Measurements from ENCODE around the gene RPL26.
"Not testable (repeated sequence)": the region's sequence is repeated elsewhere in the genome, so short reads cannot be mapped to it uniquely, and the experiment has no call there.

RPL26 gene

DNA sequence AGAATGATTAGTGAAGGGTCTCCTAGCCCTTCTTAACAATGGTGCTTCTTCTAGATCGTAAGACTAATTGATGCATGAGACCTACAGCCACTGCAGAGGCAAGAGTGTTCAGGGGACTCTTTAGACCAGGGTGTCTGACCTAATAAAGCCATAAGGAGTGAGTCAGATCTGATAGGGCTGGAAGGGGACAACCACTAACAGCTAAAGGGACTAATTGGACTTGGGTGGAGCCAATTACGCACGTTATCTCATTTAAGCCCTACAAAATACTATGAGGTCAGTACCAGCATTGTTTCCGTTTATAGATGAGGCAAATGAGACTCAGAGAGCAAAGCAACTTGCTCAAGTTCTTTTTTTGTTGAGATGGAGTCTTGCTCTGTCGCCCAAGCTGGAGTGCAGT, 29.1 kb upstream of the RPL26 start:
- Histone ChIP-seq H3K27ac (ENCODE audit: low read depth, low read length) (no peak overlapping the region), H3K36me3 (ENCODE audit: control insufficient read depth, insufficient read depth, low read length) (no peaks in the 10 kb centered on the region), H3K4me3 (ENCODE audit: low read depth, low read length) (no peak overlapping the region), H3K9ac (ENCODE audit: low read depth, low read length) (no peak overlapping the region), H3K9me3 (ENCODE audit: control insufficient read depth, insufficient read depth, low read length) (no peaks in the 10 kb centered on the region), H3K27me3 (ENCODE audit: control insufficient read depth, insufficient read depth, low read length) (no peaks in the 10 kb centered on the region), H3K4me1 (ENCODE audit: control insufficient read depth, insufficient read depth, low read length) (0 out of 2 replicates have a peak, but pooled peaks cover 2% of the 10 kb centered on the region)

DNA sequence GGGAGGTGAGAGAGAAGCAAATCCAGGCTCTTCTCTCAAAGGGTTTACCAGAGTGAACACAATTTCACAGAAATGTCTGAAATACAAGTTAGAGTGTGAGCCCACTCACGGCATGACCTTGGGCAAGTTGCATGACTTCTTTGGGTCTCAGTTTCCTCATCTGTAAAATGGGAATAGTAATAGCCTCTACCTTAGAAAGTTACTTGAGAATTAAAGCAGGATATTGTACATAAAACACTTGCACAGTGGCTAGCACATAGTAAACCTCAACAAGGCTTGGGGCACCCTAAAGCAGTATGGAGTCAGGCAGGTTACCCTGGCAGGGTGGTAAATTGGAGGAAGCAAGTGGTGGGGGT, 27.9 kb upstream of the RPL26 start:
- Histone ChIP-seq H3K4me3 (ENCODE audit: low read depth, low read length) (no peak overlapping the region), H3K27me3 (ENCODE audit: control insufficient read depth, insufficient read depth, low read length) (no peaks in the 10 kb centered on the region), H3K27ac (ENCODE audit: low read depth, low read length) (no peak overlapping the region), H3K9me3 (ENCODE audit: control insufficient read depth, insufficient read depth, low read length) (no peaks in the 10 kb centered on the region), H3K4me1 (ENCODE audit: control insufficient read depth, insufficient read depth, low read length) (0 out of 2 replicates have a peak, but pooled peaks cover 2% of the 10 kb centered on the region), H3K36me3 (ENCODE audit: control insufficient read depth, insufficient read depth, low read length) (no peaks in the 10 kb centered on the region), H3K9ac (ENCODE audit: low read depth, low read length) (no peak overlapping the region)

DNA sequence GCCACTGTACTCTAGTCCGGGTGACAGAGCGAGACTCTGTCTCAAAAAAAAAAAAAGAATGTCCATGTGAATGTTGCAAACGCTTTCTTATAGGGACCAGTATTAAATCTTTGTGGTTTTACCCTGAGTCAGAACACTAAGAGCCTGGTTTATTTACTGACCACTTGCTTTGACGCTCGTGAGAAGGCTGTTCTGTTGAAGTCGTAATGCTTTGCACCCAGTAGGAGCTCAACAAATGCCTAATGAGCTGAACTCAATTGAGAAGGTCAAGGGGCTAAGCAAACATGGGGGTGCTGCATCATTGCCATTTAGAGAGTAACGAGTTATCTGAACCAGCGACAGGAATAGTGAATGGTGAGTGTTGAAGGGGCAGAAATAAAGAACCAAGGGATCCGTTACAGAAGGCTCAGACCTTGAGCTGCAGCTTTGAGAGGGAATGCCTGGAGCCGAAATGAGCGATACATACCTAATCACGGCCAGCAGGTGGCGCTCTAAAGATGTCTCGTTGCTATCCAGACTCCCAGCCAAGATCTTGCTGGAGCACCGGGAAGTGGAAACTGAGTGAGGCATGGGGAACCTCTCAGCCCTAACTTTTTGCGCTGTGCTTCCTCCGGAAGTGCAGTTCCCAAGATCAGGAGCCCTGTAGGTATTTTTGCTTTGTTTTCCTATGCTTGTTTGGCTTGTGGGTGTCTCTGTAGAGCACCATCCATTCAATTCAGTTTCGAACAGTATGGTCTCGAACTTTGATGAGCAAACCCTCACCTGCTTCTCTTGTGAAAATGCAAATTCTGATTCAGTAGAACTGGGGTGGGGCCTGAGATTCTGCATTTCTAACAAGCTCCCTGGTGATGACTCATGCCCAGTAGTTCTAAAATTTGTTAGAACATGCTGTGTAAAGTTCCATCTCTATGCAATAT, 27.2 kb upstream of the RPL26 start:
- Histone ChIP-seq H3K4me3 (ENCODE audit: low read depth, low read length) (no peak overlapping the region), H3K9ac (ENCODE audit: low read depth, low read length) (no peak overlapping the region), H3K27ac (ENCODE audit: low read depth, low read length) (no peak overlapping the region), H3K36me3 (ENCODE audit: control insufficient read depth, insufficient read depth, low read length) (no peaks in the 10 kb centered on the region), H3K4me1 (ENCODE audit: control insufficient read depth, insufficient read depth, low read length) (0 out of 2 replicates have a peak, but pooled peaks cover 2% of the 10 kb centered on the region), H3K9me3 (ENCODE audit: control insufficient read depth, insufficient read depth, low read length) (no peaks in the 10 kb centered on the region), H3K27me3 (ENCODE audit: control insufficient read depth, insufficient read depth, low read length) (no peaks in the 10 kb centered on the region)

DNA sequence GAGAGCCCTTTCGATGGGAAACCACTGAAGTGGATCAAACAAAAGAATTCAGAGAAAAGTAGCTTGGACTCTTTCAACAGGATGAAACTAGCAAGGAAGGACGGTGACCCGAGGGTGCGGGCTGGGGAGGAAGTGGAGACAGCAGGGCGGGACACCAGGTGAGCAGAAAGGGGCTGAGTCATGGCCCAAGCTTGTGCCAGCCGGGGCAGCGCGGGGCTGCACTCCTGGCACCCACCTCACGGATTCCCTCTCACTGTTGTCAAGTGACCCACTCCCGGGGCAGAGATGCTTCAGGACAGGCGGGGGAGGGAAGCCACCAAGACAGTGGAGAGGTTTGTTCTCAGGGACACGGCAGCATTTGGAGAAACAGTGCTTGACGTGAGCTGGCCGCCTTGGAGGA, 25.4 kb upstream of the RPL26 start:
- Histone ChIP-seq H3K9ac (ENCODE audit: low read depth, low read length) (no peak overlapping the region), H3K4me1 (ENCODE audit: control insufficient read depth, insufficient read depth, low read length) (0 out of 2 replicates have a peak, but pooled peaks cover 2% of the 10 kb centered on the region), H3K9me3 (ENCODE audit: control insufficient read depth, insufficient read depth, low read length) (no peaks in the 10 kb centered on the region), H3K4me3 (ENCODE audit: low read depth, low read length) (no peak overlapping the region), H3K27ac (ENCODE audit: low read depth, low read length) (no peak overlapping the region), H3K27me3 (ENCODE audit: control insufficient read depth, insufficient read depth, low read length) (no peaks in the 10 kb centered on the region), H3K36me3 (ENCODE audit: control insufficient read depth, insufficient read depth, low read length) (no peaks in the 10 kb centered on the region)

DNA sequence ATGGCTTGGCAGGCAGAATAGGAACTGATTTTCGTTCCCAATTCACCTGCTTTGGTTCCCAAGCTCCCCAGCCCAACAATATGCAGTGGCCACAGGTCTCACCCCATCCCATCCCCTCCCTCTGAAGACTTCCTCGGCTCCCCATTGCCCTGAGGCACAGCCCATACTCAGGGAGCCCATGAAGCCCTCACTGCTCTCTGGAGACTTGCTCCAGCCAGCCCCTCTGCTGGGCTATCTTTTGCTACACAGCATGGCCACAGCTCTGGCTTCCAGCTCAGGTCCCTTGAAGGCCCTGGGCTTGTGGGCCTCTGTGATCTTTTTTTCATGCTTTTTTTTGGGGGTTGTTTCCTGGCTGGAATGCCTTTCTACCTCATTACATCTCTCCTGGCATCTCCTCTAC, 23.2 kb upstream of the RPL26 start:
- Histone ChIP-seq H3K27me3 (ENCODE audit: control insufficient read depth, insufficient read depth, low read length) (no peaks in the 10 kb centered on the region), H3K4me1 (ENCODE audit: control insufficient read depth, insufficient read depth, low read length) (0 out of 2 replicates have a peak, but pooled peaks cover 2% of the 10 kb centered on the region), H3K4me3 (ENCODE audit: low read depth, low read length) (no peak overlapping the region), H3K27ac (ENCODE audit: low read depth, low read length) (no peak overlapping the region), H3K9ac (ENCODE audit: low read depth, low read length) (no peak overlapping the region), H3K9me3 (ENCODE audit: control insufficient read depth, insufficient read depth, low read length) (no peaks in the 10 kb centered on the region), H3K36me3 (ENCODE audit: control insufficient read depth, insufficient read depth, low read length) (no peaks in the 10 kb centered on the region)

DNA sequence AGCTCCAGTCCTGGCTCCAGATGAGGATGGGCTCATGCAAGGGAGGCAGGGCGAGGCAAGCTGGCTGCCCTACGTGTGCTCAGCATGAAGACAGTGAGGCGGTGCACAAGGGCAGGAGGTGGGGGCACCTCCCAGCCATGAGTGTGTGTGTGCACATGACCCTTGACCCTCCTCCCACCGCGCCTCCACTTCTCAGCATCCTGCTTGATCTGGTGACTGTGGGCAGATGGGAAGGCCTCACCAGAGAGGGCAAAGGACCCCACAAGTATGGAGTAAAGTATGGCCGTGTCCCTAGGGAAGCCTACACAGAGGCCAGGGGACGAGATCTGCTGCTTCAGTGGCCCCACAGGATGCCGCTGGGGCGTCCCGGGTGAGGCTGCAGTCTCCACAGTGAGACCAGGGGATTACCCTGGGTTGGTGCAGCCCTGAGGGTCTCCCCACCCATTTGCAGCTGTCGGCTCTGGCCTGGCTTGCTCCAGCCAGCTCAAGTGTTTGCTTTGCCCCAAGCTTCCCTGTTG, 22.6 kb upstream of the RPL26 start:
- Histone ChIP-seq H3K9ac (ENCODE audit: low read depth, low read length) (no peak overlapping the region), H3K9me3 (ENCODE audit: control insufficient read depth, insufficient read depth, low read length) (no peaks in the 10 kb centered on the region), H3K27ac (ENCODE audit: low read depth, low read length) (no peak overlapping the region), H3K27me3 (ENCODE audit: control insufficient read depth, insufficient read depth, low read length) (no peaks in the 10 kb centered on the region), H3K36me3 (ENCODE audit: control insufficient read depth, insufficient read depth, low read length) (no peaks in the 10 kb centered on the region), H3K4me3 (ENCODE audit: low read depth, low read length) (no peak overlapping the region), H3K4me1 (ENCODE audit: control insufficient read depth, insufficient read depth, low read length) (0 out of 2 replicates have a peak, but pooled peaks cover 2% of the 10 kb centered on the region)

DNA sequence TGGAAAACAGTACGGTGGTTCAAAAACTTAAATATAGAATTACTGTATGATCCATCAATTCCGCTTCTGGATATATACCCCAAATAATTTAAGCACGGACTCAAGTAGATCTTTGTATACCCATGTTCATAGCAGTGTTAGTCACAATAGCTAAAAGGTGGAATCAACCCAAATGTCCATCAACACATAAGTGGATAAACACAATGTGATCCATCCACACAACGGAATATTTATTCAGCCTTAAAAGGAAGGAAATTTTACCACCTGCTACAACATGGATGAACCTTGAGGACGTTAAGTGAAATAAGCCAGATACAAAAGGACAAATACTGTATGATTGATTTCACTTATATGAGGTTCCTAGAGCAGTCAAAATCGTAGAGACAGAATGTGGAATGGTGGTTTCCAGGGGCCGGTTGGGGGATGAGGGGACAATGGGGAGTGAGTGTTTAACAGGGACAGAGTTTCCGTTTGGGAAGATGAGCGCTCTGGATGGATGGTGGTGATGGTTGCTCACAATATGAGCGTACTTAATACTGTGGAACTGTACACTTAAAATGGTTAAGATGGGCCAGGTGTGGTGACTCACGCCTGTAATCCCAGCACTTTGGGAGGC, 20.0 kb upstream of the RPL26 start:
- Histone ChIP-seq H3K36me3 (ENCODE audit: control insufficient read depth, insufficient read depth, low read length) (no peaks in the 10 kb centered on the region), H3K27ac (ENCODE audit: low read depth, low read length) (no peak overlapping the region), H3K4me3 (ENCODE audit: low read depth, low read length) (no peak overlapping the region), H3K27me3 (ENCODE audit: control insufficient read depth, insufficient read depth, low read length) (no peaks in the 10 kb centered on the region), H3K9me3 (ENCODE audit: control insufficient read depth, insufficient read depth, low read length) (no peaks in the 10 kb centered on the region), H3K4me1 (ENCODE audit: control insufficient read depth, insufficient read depth, low read length) (no peaks in the 10 kb centered on the region), H3K9ac (ENCODE audit: low read depth, low read length) (no peak overlapping the region)

DNA sequence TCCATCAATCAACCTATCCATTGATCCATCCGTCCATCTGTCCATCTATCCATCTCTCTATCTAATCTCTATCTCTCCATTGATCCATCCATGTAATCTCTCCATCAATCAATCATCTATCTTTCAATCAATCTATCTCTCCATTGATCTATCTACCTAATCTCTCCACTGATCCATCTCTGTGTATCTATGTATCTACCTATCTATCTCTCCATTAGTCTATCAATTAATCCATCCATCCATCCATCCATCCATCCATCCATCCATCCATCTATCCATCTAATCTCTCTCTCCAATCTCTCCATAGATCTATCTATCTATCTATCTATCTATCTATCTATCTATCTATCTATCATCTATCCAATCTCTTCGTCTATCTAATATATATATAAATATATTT, 18.1 kb upstream of the RPL26 start:
- no peaks in the 10 kb centered on the region for H3K27me3 ChIP-seq (ENCODE audit: control insufficient read depth, insufficient read depth, low read length)
- H3K4me3 ChIP-seq (ENCODE audit: low read depth, low read length) = no peak overlapping the region
- no peaks in the 10 kb centered on the region for H3K4me1 ChIP-seq (ENCODE audit: control insufficient read depth, insufficient read depth, low read length)
- no peak overlapping the region for H3K27ac ChIP-seq (ENCODE audit: low read depth, low read length)
- H3K9ac ChIP-seq (ENCODE audit: low read depth, low read length) = no peak overlapping the region
- no peaks in the 10 kb centered on the region for H3K9me3 ChIP-seq (ENCODE audit: control insufficient read depth, insufficient read depth, low read length)
- H3K36me3 ChIP-seq (ENCODE audit: control insufficient read depth, insufficient read depth, low read length) = no peaks in the 10 kb centered on the region

DNA sequence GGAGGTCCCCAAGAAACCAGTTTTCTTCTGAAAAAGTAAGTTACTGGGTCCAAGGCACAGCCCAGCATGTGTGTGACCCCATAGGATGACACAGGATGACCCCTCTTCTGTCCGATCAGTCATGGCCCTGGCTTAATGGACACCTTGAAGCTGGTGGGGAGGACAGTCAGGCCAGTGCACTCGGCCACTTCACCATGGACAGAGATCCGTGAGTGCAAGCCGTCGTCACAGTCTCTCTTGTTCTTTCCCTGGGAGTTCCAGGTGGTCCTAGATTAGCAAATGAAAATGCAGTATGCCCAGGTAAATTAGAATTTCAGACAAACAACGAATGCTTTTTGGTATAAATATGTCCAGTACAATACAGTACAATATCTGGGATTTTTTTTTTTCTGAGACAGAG, 16.0 kb upstream of the RPL26 start:
- H3K27ac ChIP-seq (ENCODE audit: low read depth, low read length) = no peak overlapping the region

DNA sequence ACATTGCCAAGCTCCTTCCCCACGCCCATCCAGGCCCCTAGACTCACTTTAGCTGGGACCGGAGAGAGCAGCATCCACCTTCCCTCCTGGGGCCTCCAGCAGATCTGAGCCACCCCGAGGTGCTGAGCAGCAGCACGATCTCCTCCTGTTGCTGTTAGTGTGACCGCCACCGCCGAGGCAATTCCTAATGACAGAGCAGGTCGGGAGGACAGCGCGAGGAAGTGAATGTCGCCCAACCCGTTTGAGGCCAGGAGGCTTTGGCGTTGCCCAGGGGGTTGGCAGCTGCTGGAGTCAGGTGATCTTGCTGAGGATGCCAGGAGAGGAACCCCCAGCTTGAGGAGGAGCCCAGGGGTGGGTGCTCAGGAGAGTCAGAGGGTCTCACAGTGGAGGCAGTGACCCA, 14.6 kb upstream of the RPL26 start, which contains the start of gene RNF222:
Gene RNF222 (minus strand): TSS at position 192 of the 400 bp plus-strand sequence. CDS start 4,366 bp downstream, outside the sequence.
- H3K27ac ChIP-seq (ENCODE audit: low read depth, low read length) = no peak within 1 kb of the TSS
- H3K9ac ChIP-seq (ENCODE audit: low read depth, low read length) = no peak within 1 kb of the TSS
- no peaks in the 10 kb centered on the region for H3K4me1 ChIP-seq (ENCODE audit: control insufficient read depth, insufficient read depth, low read length)
- no peaks in the 10 kb centered on the region for H3K27me3 ChIP-seq (ENCODE audit: control insufficient read depth, insufficient read depth, low read length)
- no peak within 1 kb of the TSS for H3K4me3 ChIP-seq (ENCODE audit: low read depth, low read length)
- no peaks in the 10 kb centered on the region for H3K9me3 ChIP-seq (ENCODE audit: control insufficient read depth, insufficient read depth, low read length)
- H3K36me3 ChIP-seq (ENCODE audit: control insufficient read depth, insufficient read depth, low read length) = no peaks in the 10 kb centered on the region

More for the DNA sequence above, 16.0 kb upstream of the RPL26 start:
- Histone ChIP-seq H3K27me3 (ENCODE audit: control insufficient read depth, insufficient read depth, low read length) (no peaks in the 10 kb centered on the region), H3K36me3 (ENCODE audit: control insufficient read depth, insufficient read depth, low read length) (no peaks in the 10 kb centered on the region), H3K4me1 (ENCODE audit: control insufficient read depth, insufficient read depth, low read length) (no peaks in the 10 kb centered on the region), H3K9me3 (ENCODE audit: control insufficient read depth, insufficient read depth, low read length) (no peaks in the 10 kb centered on the region), H3K4me3 (ENCODE audit: low read depth, low read length) (no peak overlapping the region), H3K9ac (ENCODE audit: low read depth, low read length) (no peak overlapping the region)

DNA sequence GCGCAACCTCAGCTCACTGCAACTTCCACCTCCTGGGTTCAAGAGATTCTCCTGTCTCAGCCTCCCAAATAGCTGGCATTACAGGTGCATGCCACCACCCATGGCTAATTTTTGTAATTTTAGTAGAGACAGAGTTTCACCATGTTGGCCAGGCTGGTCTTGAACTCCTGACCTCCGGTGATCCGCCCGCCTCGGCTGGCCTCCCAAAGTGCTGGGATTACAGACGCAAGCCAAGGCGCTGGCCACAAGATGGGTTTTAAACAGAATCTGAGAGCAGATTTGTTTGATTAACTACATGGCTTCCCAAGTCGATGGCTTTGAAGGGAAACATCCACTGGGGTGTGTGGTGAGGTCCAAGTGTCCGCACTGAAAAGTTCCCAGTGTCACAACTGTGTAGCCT, 11.5 kb upstream of the RPL26 start:
- H3K4me1 ChIP-seq (ENCODE audit: control insufficient read depth, insufficient read depth, low read length); H3K27ac ChIP-seq (ENCODE audit: low read depth, low read length); H3K27me3 ChIP-seq (ENCODE audit: control insufficient read depth, insufficient read depth, low read length); H3K9me3 ChIP-seq (ENCODE audit: control insufficient read depth, insufficient read depth, low read length); H3K36me3 ChIP-seq (ENCODE audit: control insufficient read depth, insufficient read depth, low read length); H3K9ac ChIP-seq (ENCODE audit: low read depth, low read length); H3K4me3 ChIP-seq (ENCODE audit: low read depth, low read length): not testable (repeated sequence)

Measured in HUES48 (cell line).